SKM-1 (cell line): ENCODE measurements around the gene PRPF38A.
A peak's percentile ranks its signal among the peaks of the same experiment; 100 is the strongest.
"Not testable (repeated sequence)": the region's sequence is repeated elsewhere in the genome, so short reads cannot be mapped to it uniquely, and the experiment has no call there.

Experiments
- DNase-seq: peaks from one replicate; lab custom pipeline; 2025; ENCODE audit not compliant: unreplicated experiment; lab: John Stamatoyannopoulos, UW

Gene PRPF38A, protein sequence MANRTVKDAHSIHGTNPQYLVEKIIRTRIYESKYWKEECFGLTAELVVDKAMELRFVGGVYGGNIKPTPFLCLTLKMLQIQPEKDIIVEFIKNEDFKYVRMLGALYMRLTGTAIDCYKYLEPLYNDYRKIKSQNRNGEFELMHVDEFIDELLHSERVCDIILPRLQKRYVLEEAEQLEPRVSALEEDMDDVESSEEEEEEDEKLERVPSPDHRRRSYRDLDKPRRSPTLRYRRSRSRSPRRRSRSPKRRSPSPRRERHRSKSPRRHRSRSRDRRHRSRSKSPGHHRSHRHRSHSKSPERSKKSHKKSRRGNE

DNA sequence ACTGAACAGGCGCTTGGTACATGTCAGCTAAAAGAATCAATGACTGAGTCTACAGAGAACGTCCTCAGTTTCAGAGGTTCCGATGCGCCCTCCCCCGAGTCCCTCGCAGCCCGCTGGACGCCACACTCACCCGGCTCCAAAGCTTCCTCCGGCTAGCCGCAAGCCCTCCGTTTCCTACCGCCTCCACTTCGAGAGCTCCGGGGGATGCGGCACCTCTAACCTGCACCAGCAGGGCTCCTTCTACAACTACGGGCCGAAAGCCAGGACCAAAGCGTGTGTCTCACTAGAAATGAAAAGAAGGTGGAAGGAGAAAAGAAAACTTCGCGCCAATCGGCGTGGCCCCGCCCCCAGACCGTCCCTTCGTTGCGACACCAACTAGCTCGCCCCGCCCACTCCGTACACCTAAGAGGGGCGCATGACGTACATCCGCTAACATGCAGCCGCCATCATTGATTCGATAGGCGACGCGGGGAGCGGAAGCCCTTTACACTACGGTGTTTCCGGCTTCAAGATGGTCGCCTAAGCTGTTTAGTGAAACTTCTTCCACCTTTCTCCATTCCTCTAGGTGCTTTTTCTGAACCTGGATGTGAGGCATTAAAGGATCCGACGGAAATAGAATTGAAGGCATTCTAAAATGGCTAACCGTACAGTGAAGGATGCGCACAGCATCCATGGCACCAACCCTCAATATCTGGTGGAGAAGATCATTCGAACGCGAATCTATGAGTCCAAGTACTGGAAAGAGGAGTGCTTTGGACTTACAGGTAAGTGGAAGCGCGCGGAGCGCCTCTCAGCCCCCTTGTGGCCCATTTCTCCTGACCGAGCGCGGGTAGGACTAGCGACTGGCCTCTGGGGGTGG lies at the start of gene PRPF38A, which contains the start of gene ORC1:
PRPF38A (plus strand) TSS at position 487 of the 859 bp plus-strand sequence; CDS start at position 635, 148 bp downstream.
ORC1 (minus strand) TSS at position 308 of the 859 bp plus-strand sequence. CDS start 2,200 bp downstream, outside the sequence.
- DNase-seq: peak; percentile 93

DNA sequence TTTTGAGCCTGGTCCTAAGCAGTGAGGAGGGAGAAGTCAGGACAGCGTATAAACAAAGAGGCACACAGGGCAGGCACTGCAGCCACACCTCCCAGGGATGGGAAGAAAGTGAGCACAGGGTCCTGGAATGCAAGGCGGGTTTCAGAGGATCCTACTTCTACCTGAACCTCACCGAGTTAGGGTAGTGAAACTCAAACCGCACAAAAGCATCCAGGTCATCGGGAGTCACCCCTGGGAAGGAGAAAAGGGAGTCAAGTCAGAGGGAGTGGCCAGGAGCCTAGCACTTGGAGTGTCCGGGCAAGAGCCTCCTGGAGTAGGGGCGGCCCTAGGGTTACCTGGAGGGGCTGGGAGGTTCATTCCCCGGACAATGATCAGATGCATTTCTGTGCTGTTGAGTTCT lies 49.0 kb upstream of the PRPF38A start:
- DNase-seq: no peak

- DNase-seq: no peak
These were observed 48.4 kb upstream of the PRPF38A start for GRCh38 chr1:52355847-52356505.

- no peak for DNase-seq
These were observed 47.5 kb upstream of the PRPF38A start for GRCh38 chr1:52356818-52357355.

DNA sequence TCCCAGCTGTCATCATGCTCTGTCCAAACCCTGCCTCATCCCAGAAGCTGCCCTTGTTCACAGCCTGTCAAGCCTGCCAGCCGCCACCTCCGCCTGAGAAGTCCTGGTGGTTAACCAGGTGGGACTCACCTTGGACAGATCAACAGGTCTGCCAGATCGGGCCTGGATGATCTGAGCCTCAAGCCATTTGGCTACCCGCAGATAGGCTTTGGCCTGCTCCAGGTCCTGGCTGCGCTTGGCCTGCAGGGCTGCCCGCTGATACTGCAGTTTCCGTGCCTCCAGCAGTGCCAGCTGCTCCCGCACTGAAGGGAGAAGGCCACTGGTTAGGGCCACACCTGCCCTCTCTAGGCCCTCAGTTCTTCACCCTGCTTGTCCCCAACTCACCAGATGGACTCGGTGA lies 47.0 kb upstream of the PRPF38A start:
- DNase-seq: no peak

GRCh38 chr1:52358851-52359497 lies 45.4 kb upstream of the PRPF38A start:
- no peak for DNase-seq

DNA sequence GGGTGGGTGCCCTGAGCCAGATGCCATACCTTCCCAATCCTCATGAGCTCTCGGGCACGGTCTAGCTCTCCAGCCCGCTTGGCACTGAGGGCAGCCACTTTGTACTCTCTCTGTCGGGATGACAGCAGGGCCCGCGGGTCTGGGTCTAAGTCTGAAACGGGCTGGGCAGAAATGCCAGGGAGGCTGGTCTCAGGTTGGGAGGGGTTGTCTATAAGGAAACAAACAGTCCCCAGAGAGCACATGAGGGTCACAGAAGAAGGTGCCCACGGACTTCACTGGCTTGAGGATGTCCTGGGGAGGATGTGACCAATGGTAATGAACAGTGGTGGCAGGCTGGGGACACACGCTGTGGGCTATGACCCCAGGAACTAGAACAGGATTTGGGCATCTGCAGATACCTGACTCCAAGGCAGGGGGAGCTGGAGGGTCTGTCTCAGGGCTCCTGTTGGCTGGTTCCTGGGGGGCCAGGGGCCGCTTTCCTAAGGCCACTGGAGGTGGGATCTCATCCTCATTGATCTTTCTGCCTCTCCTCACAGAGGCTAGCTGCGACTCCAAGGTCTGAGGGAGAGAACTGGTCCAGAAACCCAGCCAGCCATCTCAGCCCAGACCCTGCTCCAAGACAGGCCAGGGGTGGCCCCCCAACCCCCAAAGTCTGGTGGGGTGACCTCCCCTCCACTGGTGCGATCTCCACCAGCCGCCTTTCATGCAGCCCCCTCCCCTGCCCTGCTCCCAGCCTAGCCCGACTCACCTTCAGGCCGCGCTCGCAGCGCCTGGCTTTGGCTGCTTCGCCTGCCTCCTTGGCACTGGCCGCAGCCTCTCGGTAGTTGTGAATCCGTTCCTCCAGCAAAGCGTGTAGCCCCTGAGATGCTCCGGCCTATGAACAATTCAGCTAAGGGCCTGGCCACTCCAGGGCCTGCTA lies 44.5 kb upstream of the PRPF38A start:
- no peak for DNase-seq

DNA sequence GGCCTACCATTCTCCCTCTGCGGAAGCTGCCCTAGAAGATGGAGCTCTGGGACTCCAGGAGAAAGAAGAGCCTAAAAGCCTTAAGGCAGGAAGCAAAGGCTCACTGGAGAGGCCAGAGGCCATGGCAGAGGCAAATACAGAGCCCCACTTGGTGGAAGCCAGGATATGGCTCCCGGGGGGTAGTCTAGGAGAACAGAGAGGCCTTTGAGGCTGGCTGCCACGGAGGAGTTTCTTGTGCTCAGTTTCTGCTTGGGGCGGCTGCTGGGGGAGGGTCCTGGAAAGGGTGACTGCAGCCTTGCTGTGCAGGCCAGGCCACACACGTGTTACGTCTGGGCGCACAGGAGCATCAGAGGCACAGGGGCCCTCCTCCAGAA lies 43.8 kb upstream of the PRPF38A start:
- DNase-seq: no peak

DNA sequence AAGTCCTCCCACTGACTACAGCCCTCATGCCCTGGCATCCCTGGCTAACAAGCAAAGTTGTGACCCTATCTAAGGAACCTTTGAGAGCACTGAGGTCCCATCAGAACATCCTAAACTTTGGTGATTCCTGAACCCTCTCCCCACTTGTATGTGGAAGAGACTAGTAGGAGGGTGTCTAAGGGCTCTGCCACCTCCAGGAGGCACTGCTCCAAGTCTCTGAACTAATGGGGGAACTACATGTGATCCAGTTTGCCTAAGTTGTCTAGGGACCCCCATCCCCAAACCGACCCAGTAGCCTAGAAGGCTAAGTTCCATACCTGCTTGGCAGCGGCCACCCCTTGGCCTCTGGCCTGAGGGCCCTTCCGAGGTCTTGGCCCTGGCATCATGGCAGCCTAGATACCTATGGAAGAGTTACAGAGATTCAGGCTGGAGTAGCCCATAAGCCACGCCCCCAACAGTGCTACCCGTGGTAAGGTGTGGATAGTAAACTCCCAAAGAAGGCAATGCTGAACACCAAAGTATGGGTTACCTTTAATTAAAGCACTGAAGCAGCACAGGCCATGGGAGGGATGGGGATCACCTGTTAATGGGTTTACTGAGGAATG lies 40.1 kb upstream of the PRPF38A start:
- DNase-seq: no peak

GRCh38 chr1:52365071-52365745 lies 39.2 kb upstream of the PRPF38A start:
- DNase-seq: no peak

GRCh38 chr1:52365746-52366516 lies 38.5 kb upstream of the PRPF38A start, which contains the start of gene CC2D1B:
Gene CC2D1B, minus strand, starts transcription at chr1:52366205. Its CDS starts 1,585 bp downstream, at chr1:52364620.
- peak; percentile 93 for DNase-seq

DNA sequence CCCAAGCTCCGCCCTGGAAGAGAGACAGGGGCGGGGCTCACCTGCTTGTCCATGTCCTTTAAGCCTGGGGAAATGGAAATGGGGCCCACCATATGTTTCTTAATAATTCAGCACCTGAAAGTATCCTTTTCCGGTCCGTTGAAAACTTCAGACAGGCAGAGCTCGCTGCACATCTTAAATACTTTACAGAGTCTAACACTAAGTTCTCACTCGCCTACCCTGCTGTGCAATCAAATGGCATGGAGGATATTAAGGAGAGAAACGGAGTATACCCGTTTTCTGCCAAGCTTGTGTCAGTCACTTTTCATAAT lies 37.9 kb upstream of the PRPF38A start:
- DNase-seq: no peak

DNA sequence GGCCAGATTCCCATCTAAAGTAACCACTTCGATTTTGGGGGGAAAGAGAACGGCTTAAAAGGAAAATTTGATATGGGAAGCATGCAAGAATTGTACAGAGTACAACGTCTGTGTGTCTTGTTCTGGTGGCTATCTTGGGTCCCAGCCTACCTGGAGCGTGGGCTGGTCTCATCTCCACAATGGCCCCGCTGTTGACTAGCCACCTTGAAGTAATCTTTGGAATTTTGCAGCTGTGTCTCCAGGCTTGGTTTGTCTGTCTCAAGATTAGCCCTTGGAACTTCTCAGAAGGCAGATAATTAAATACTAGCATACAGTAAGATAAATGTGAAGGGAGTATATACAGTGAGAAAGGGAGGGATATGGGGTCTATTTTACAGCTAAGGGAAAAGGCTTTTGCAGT lies 37.1 kb upstream of the PRPF38A start:
- DNase-seq: no peak

DNA sequence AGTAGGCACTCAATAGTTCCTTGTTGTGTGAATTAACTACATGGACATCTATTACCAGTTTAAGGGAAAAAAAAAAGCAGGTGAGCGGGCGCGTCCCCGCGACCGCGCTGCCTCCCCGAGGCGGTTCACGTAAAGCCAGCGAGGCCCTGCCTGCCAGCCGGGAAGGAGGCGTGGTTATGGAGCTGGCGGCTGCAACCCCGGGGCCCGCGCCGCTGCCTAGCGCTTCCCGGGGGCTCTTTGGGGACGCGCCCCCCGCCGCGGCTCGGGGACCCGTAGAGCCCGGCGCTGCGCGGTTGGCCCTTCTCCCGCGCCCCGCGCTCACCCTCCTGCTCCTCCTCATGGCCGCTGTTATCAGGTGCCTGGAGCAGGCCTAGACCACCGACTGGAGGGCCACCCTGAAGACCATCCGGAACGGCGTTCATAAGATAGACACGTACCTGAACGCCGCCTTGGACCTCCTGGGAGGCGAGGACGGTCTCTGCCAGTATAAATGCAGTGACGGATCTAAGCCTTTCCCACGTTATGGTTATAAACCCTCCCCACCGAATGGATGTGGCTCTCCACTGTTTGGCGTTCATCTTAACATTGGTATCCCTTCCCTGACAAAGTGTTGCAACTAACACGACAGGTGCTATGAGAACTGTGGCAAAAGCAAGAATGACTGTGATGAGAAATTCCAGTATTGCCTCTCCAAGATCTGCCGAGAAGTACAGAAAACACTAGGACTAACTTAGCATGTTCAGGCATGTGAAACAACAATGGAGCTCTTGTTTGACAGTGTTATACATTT lies 35.8 kb upstream of the PRPF38A start:
- DNase-seq: no peak

DNA sequence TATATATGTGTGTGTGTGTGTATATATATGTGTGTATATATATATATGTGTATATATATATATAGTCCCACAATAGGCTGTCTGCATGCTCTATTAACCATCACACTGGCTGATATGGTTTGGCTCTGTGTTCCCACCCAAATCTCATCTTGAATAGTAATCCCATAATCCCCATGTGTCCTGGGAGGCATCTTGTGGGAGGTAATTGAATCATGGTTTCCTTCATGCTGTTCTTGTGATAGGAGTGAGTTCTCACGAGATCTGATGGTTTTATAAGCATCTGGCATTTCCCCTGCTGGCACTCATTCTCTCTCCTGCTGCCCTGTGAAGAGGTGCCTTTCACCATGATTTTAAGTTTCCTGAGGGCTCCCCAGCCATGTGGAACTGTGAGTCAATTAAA lies 34.6 kb upstream of the PRPF38A start:
- not testable (repeated sequence) for DNase-seq

DNA sequence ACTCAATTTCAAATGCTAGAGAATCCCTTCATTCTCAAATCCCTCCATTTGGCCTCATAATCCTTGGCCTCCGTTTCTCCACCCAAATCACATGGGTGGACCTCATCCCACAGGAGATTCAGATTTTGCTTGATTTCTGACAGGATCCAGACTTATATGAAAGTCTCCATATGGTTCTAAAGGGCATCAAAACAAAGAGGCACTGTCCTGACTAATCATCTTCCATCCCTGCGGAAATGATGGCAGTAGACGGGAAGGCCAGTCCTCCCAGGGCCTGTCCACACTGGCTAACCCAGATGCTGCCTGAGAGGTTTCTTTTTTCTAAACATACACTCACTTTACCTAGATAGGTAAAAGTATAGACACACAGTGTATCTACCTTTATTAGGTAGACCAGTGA lies 19.0 kb upstream of the PRPF38A start:
- no peak for DNase-seq

- DNase-seq: no peak
These were observed 17.9 kb upstream of the PRPF38A start for GRCh38 chr1:52386458-52386857.
